GM23338 (cell line): ENCODE data around the gene PCF11. TPM values are rescaled to one million over a fixed set of nuclear protein-coding genes. Genes with fewer than 3 reads are reported as not detected.

Experiments used
- ATAC-seq: fragments of 200-7000 bp; cut with Tn5 transposase; 3 replicates; pipeline ENCODE4 v1.9.1; 2020
- DNase-seq: peaks from one replicate; pipeline ENCODE4 v3.0.0-alpha.2; 2015; ENCODE audit warnings: low spot score
- H2AFZ ChIP-seq: fragments of 200-600 bp; sonication (generic); 2 replicates; pipeline ENCODE4 v1.8.0; 2016; ENCODE audit warnings: antibody characterized with exemption, mild to moderate bottlenecking, moderate library complexity
- H3F3A ChIP-seq: fragments of 200-600 bp; sonication (generic); replicated peaks from 2 replicates; pipeline ENCODE4 v1.8.0; 2017; ENCODE audit warnings: antibody characterized with exemption, mixed run types, low read depth
- H3K27ac ChIP-seq: fragments of 200-600 bp; sonication (generic); 2 replicates; pipeline ENCODE4 v1.6.1; 2016; ENCODE audit warnings: low read depth
- H3K27me3 ChIP-seq: fragments of 200-600 bp; sonication (generic); 2 replicates; pipeline ENCODE4 v1.8.0; 2016; ENCODE audit warnings: mild to moderate bottlenecking, mixed run types, moderate library complexity; ENCODE audit not compliant: insufficient read depth
- H3K36me3 ChIP-seq: fragments of 200-600 bp; sonication (generic); 2 replicates; pipeline ENCODE4 v1.8.0; 2016; ENCODE audit warnings: mild to moderate bottlenecking; ENCODE audit not compliant: insufficient read depth
- H3K4me1 ChIP-seq: fragments of 200-600 bp; sonication (generic); 2 replicates; pipeline ENCODE4 v1.8.0; 2016; ENCODE audit warnings: mild to moderate bottlenecking, moderate library complexity; ENCODE audit not compliant: insufficient read depth
- H3K4me2 ChIP-seq: fragments of 200-600 bp; sonication (generic); 2 replicates; pipeline ENCODE4 v1.7.1; 2017; ENCODE audit warnings: mixed run types
- H3K4me3 ChIP-seq: fragments of 200-600 bp; sonication (generic); 2 replicates; pipeline ENCODE4 v1.6.1; 2016; ENCODE audit warnings: mixed run types
- H3K79me2 ChIP-seq: fragments of 200-600 bp; sonication (generic); replicated peaks from 2 replicates; pipeline ENCODE4 v1.8.0; 2017; ENCODE audit warnings: mild to moderate bottlenecking; ENCODE audit not compliant: insufficient read depth
- H3K9me2 ChIP-seq: fragments of 200-600 bp; sonication (generic); 2 replicates; pipeline ENCODE4 v1.8.0; 2017; ENCODE audit not compliant: insufficient read depth
- H4K20me1 ChIP-seq: fragments of 200-600 bp; sonication (generic); replicated peaks from 2 replicates; pipeline ENCODE4 v1.8.0; 2017; ENCODE audit warnings: mild to moderate bottlenecking; ENCODE audit not compliant: insufficient read depth
- H3K27ac Mint-ChIP-seq: 2 replicates; pipeline ENCODE4 v1.8.0; 2020; ENCODE audit warnings: inconsistent platforms, mild to moderate bottlenecking, moderate library complexity, mixed read lengths
- H3K27me3 Mint-ChIP-seq: 3 replicates; pipeline ENCODE4 v1.8.0; 2022; ENCODE audit warnings: low read depth, mild to moderate bottlenecking, moderate library complexity, mixed read lengths, inconsistent platforms; ENCODE audit not compliant: insufficient read depth, poor library complexity
- H3K36me3 Mint-ChIP-seq: 3 replicates; pipeline ENCODE4 v1.8.0; 2021; ENCODE audit warnings: low read depth, mild to moderate bottlenecking, inconsistent platforms, moderate library complexity, mixed read lengths
- H3K4me1 Mint-ChIP-seq: 3 replicates; pipeline ENCODE4 v1.8.0; 2020; ENCODE audit warnings: mild to moderate bottlenecking, inconsistent platforms, mixed read lengths
- H3K4me3 Mint-ChIP-seq: 3 replicates; pipeline ENCODE4 v1.8.0; 2021; ENCODE audit warnings: moderate library complexity, mild to moderate bottlenecking, inconsistent platforms, mixed read lengths
- H3K9me3 Mint-ChIP-seq: 3 replicates; pipeline ENCODE4 v1.8.0; 2020; ENCODE audit warnings: moderate library complexity, mild to moderate bottlenecking, inconsistent platforms, mixed read lengths
- EZH2phosphoT487 ChIP-seq: fragments of 200-600 bp; sonication (generic); IDR thresholded peaks from one replicate; pipeline ENCODE4 v1.8.1; 2018; ENCODE audit warnings: antibody characterized with exemption; ENCODE audit not compliant: unreplicated experiment
- NANOG ChIP-seq: IDR thresholded peaks from 2 replicates; pipeline ENCODE4 v1.6.1; 2016; ENCODE audit warnings: antibody characterized with exemption, borderline replicate concordance
- POLR2AphosphoS5 ChIP-seq: IDR thresholded peaks from 2 replicates; pipeline ENCODE4 v1.6.1; 2016; ENCODE audit warnings: antibody characterized with exemption, low read depth
- REST ChIP-seq: IDR thresholded peaks from one replicate; pipeline ENCODE4 v1.6.1; 2018; ENCODE audit warnings: antibody characterized with exemption; ENCODE audit not compliant: unreplicated experiment
- ZNF331 ChIP-seq: fragments of 250-450 bp; sonication (Bioruptor Pico); IDR thresholded peaks from 2 replicates; pipeline ENCODE4 v1.5.0; 2020; ENCODE audit warnings: low read depth, mild to moderate bottlenecking, moderate library complexity
- polyA plus RNA-seq: library from polyadenylated mRNA; unstranded; fragments of >200 nt; fragmentation: Nextera tagmentation; extraction: Ambion mirVana; gene quantifications from 2 replicates; pipeline ENCODE4 v1.2.1, GENCODE V29; 2016
- total RNA-seq: library from RNA; depleted of rRNA; stranded (reverse); fragments of >200 nt; shearing (Covaris generic); gene quantifications from 2 replicates; pipeline ENCODE4 v1.2.3, GENCODE V29; 2014
- TF ChIP-seq, protein P1 (sequence below): fragments of 250-450 bp; sonication (Bioruptor Pico); IDR thresholded peaks from 2 replicates; pipeline ENCODE4 v1.5.0; 2020; ENCODE audit warnings: mild to moderate bottlenecking, moderate library complexity

PCF11 gene
- total and polyA plus RNA-seq, 2 experiments from 2014 or later = 23.0 to 44.2 TPM

DNA sequence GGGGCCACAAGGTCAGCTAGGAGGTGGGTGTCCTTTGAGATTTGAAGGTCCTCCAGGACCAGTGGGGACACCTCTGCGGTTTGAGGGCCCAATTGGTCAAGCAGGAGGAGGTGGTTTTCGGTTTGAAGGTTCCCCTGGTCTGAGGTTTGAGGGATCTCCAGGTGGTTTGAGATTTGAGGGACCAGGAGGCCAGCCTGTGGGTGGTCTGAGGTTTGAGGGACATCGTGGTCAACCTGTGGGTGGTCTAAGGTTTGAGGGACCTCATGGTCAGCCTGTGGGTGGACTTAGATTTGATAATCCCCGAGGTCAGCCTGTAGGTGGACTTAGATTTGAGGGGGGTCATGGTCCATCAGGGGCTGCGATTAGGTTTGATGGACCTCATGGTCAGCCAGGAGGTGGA is 11.8 kb downstream of the PCF11 start (continued):
- TF ChIP-seq, protein P1, sequence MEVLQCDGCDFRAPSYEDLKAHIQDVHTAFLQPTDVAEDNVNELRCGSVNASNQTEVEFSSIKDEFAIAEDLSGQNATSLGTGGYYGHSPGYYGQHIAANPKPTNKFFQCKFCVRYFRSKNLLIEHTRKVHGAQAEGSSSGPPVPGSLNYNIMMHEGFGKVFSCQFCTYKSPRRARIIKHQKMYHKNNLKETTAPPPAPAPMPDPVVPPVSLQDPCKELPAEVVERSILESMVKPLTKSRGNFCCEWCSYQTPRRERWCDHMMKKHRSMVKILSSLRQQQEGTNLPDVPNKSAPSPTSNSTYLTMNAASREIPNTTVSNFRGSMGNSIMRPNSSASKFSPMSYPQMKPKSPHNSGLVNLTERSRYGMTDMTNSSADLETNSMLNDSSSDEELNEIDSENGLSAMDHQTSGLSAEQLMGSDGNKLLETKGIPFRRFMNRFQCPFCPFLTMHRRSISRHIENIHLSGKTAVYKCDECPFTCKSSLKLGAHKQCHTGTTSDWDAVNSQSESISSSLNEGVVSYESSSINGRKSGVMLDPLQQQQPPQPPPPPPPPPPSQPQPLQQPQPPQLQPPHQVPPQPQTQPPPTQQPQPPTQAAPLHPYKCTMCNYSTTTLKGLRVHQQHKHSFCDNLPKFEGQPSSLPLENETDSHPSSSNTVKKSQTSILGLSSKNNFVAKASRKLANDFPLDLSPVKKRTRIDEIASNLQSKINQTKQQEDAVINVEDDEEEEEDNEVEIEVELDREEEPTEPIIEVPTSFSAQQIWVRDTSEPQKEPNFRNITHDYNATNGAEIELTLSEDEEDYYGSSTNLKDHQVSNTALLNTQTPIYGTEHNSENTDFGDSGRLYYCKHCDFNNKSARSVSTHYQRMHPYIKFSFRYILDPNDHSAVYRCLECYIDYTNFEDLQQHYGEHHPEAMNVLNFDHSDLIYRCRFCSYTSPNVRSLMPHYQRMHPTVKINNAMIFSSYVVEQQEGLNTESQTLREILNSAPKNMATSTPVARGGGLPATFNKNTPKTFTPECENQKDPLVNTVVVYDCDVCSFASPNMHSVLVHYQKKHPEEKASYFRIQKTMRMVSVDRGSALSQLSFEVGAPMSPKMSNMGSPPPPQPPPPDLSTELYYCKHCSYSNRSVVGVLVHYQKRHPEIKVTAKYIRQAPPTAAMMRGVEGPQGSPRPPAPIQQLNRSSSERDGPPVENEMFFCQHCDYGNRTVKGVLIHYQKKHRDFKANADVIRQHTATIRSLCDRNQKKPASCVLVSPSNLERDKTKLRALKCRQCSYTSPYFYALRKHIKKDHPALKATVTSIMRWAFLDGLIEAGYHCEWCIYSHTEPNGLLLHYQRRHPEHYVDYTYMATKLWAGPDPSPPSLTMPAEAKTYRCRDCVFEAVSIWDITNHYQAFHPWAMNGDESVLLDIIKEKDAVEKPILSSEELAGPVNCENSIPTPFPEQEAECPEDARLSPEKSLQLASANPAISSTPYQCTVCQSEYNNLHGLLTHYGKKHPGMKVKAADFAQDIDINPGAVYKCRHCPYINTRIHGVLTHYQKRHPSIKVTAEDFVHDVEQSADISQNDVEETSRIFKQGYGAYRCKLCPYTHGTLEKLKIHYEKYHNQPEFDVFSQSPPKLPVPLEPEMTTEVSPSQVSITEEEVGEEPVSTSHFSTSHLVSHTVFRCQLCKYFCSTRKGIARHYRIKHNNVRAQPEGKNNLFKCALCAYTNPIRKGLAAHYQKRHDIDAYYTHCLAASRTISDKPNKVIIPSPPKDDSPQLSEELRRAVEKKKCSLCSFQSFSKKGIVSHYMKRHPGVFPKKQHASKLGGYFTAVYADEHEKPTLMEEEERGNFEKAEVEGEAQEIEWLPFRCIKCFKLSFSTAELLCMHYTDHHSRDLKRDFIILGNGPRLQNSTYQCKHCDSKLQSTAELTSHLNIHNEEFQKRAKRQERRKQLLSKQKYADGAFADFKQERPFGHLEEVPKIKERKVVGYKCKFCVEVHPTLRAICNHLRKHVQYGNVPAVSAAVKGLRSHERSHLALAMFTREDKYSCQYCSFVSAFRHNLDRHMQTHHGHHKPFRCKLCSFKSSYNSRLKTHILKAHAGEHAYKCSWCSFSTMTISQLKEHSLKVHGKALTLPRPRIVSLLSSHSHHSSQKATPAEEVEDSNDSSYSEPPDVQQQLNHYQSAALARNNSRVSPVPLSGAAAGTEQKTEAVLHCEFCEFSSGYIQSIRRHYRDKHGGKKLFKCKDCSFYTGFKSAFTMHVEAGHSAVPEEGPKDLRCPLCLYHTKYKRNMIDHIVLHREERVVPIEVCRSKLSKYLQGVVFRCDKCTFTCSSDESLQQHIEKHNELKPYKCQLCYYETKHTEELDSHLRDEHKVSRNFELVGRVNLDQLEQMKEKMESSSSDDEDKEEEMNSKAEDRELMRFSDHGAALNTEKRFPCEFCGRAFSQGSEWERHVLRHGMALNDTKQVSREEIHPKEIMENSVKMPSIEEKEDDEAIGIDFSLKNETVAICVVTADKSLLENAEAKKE (CRISPR knock-in tag) = no peak

- H3K9me3 Mint-ChIP-seq = no peaks in the 10 kb centered on the region
- Histone ChIP-seq H3K4me2 (no peak overlapping the region), H4K20me1 (peaks cover 41% of the 10 kb centered on the region), H3K36me3 (peaks cover 64% of the 10 kb centered on the region; the same call in 1 of the 2 replicates), H3K27me3 (no peaks in the 10 kb centered on the region), H3F3A (no peaks in the 10 kb centered on the region), H3K79me2 (peaks cover 99% of the 10 kb centered on the region), H3K9me2 (no peaks in the 10 kb centered on the region), H3K27ac (no peak overlapping the region), H2AFZ (no peak overlapping the region), H3K4me3 (no peak overlapping the region), H3K4me1 (no peaks in the 10 kb centered on the region)
- H3K27me3 Mint-ChIP-seq = peaks cover 2% of the 10 kb centered on the region
- peaks cover 78% of the 10 kb centered on the region for H3K36me3 Mint-ChIP-seq
- H3K27ac Mint-ChIP-seq = no peak overlapping the region
- ATAC-seq = no peak
- DNase-seq = no peak
- H3K4me1 Mint-ChIP-seq = peaks cover 7% of the 10 kb centered on the region; the same call in 1 of the 3 replicates
- H3K4me3 Mint-ChIP-seq = peak overlapping the region; percentile 20; the same call in 1 of the 3 replicates
- TF ChIP-seq ZNF331 (CRISPR knock-in tag) (no peak), POLR2AphosphoS5 (no peak), REST (no peak), NANOG (no peak), EZH2phosphoT487 (no peak)
- TF ChIP-seq, protein P1 (CRISPR knock-in tag) = no peak
Measured at GRCh38 chr11:83170865-83171264, 13.9 kb downstream of the PCF11 start.
